ENCODE results near the gene KSR2.

Gene KSR2

DNA sequence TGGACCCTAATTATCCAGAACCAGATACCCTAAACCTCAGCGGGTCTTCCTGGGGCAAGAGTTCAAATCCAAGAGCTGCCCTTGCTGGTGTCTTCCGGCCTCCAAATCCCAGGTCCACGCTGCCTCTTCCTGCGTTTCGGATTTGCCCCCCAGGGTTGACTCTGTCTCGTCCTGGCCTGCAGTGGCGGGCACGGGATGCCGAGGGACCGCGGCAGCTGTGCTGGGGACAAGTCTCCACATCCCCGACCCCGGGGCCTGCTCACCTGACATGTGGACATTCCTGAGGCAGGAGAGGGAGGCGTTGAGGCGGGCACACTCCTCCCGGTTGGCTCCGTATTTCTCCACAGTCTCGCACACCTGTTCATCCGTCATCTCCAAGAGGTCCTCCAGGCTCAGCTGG is 113.6 kb downstream of the KSR2 start:
- no peak for DNase-seq

DNA sequence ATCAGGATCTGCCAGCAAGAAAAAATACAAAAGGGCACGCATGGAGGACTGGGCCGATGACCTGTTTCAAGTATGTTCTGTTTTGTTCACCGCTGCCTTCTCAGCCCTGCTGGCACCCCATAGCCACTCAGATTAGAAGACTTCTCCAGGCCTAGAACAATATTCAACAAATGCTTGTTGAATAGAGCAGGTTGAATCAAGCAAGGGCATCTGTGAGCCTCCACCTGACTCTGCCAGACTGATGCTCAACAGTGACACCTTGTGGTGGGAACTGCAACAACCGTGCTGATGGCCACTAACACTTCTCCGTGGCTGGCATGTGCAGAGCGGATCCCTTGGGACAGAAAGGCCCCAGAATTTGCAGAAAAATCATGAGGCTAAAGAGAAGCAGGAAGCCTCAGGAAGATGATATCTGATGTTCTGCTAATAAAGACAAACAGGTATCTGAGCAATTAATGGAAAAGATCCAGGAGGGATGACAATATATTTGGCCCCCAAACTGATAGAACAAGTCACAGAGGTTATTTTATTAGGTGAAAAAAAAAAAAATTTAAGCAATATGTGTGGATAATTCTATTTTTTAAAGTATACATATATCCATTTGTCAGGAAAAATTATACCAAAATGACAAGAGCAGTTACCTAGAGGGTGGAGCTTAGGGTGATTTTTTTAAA is 114.3 kb downstream of the KSR2 start:
- DNase-seq: peak; percentile 91

DNA sequence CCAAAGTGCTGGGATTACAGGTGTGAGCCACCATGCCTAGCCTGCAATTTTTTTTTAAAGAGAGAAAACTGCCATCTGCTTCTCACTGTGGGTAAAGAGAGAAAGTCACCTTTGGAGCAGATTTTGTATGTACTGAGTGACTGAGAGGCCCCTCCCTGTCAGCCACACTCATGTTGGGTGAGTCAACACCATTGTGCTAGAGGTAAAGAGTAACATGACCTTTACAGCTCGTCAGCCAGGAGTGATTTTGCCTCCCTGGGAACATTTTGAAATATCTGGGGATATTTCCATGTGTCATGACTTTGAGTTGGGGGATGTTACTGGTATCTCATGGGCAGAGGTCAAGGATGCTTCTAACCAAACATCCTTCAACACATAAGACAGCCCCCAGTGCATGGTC is 115.2 kb downstream of the KSR2 start:
- peak; percentile 54 for DNase-seq

DNA sequence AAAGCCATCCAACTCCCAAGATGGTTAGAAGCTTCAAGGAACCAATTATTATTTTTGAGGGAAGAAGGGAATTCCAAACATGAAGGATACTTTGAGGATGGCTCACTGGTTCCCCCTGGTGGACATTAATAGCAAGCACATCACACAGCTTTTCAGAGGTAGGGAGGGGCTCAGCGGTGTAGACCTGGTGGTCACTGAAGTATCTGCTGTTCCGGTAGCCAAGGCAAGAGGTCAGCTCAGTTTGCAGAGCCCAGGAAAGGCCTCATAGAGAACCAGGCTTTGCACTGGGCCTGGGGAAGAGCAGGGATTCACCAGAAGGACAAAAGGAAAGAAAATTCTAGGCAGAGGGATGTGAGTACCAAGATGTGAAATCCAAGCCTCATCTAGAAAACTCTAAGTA is 118.7 kb downstream of the KSR2 start:
- peak; percentile 59 for DNase-seq

DNA sequence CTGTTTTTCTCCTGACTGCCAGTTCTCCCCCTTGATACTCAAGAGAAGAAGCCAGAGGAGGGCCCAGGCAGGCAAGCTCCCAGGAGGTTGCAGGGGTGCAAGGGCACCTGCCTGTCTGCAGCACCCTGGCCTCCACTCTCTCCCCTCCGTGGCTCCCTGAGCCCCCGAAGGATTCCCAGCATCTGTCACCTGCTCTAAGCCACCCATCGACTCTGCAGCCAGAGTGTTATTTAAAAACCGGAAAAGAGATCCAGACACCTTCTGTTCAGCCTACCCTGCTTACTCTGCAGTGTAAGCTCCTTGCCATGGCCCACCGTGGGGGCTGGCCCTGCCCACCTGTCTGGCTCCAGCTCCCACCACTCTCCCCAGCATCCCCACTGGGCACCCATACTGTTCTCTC is 121.4 kb downstream of the KSR2 start:
- peak; percentile 90 for DNase-seq

DNA sequence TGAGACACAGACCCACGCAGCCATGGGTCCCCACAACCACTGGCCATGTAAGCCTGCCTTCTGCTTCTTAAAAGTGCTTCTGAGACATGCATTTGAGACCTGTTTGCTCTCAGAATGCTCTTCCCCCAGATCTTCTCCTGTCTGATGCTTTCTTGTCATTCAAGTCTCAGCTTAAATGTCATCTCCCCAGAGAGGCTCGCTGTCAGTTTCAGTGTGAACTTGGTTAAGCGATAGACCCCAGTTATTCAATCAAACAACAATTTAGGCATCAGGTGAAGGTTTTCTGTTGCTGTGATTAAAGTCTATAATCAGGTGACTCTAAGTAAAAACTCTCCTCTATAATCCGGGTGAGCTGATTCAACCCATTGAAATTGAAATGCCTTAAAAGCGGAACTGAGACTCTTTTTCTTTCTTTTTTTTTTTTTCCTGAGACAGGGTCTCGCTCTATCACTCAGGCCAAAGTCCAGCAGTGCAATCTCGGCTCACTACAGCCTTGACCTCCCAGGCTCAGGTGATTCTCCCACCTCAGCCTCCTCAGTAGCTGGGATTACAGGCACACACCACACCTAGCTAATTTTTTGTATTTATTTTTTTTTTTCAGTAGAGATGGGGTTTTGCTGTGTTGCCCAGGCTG is 123.4 kb downstream of the KSR2 start:
- DNase-seq: no peak

DNA sequence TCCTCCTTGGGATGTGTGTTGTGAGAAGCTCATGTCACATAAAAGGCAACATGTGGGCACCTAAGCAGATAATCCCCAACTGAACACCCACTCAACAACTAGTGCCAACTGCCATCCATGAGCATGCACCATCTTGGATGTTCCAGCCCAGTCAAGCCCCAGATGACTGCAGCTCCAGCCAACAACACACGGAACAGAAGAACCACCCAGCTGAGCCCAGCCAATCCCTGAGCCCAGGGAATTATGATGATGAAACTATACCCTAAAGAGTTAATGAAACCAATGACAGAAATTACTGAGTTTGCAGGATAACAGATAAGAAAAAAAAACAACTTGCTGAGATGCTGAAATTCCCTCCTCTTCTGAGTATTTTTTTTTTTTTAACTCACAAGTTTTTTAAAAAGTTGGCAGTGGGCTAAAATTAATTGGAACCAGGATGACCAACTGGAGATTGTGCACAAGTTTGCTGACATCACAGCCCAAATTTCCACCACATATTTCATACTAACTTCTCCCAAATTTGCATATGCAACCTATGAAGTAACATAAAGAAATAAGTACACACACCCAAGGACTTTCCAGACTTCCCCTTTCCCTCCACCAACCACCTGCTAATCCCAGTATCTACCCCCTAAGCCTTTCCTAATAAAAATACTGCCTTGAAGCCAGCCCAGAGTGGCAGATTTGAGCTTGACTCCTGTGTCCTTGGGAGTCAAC is 124.5 kb downstream of the KSR2 start:
- no peak for DNase-seq

DNA sequence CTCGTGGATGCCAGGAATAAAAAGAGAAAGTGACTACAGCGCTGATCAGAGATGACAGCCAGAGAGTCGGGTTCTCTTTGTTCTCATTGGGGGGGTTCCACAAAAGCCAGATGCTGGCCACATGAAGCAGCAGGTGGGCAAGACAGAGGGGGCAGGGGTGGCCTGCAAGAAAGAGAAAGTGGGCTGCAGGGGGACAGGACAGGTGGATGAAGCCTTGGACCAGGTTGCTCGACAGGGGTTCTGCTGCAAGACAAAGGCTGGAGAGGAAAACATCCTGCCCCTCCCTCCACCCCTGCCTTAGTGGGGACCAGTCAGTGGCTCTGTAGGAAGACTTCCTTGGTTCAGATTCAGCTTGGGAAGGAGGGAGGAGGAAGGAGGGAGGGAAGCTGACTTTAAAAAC is 126.2 kb downstream of the KSR2 start:
- no peak for DNase-seq

DNA sequence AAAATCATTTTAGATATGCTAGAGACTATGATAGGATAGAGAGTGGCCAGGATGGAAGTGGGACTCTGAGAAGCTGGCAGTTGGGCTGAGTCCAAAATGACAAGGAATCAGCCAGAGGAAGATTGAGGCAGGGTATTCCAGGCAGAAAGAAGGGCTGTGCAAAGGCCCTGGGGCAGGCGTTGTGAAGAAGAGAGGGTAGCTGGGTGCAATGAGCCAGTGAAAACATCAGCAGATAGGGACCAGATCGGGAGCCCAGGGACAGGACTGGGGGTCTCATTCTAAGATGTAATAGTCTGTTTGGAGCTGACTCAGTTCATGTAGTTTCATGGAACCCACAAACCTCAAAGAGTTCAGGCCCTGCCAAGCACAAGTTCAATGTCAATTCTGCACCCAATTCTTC is 126.6 kb downstream of the KSR2 start:
- no peak for DNase-seq

DNA sequence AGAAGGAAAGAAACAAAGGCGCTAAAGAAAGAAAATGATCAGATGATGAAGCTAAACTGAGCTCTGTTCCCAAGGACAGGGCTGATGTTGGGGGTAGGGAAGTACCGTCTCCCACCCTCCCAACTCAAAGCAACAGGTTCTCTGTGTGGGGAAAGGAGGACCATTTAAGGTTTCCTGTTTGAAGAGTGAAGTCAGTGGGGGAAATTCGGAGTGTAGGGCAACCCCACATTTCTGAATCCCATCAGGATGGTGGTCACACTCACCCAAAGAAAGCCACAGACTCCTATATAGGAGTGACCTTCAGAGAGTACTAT is 131.1 kb downstream of the KSR2 start:
- DNase-seq: no peak

DNA sequence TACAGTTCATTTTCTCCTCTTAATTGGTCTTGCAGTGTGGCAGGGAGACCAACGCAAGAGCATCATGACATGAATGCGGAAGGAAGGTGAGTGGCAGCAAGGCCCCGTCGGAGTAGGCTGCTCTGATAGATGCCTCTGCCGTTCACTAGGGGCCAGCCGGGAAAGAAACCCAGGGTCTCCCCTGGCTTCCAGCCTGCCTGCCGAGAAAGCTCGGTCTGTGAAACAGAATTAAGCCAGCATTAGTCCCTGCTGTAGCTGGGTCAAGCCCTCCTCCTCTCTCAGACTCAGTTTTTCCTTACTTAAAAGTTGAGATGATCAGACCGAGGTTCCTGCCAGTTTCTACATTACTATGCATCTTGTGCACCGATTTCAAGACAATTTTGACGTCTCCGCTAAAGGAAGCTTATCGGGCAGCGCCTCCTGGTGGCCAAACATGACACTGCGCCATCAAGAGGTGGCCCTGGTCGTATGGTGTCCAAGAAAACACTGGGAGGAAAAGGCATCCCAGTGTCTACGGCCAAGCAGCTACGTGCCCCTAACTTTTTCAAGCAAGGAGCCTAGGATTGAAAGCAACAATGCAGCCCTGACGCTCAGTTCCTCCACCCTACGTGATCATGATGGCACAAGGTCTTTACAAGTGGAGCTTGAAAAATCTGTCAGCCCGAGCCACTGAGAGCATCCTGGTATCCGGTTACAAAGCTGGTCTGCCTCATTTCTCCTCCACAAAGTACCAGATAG is 131.6 kb downstream of the KSR2 start:
- peak; percentile 82 for DNase-seq

DNA sequence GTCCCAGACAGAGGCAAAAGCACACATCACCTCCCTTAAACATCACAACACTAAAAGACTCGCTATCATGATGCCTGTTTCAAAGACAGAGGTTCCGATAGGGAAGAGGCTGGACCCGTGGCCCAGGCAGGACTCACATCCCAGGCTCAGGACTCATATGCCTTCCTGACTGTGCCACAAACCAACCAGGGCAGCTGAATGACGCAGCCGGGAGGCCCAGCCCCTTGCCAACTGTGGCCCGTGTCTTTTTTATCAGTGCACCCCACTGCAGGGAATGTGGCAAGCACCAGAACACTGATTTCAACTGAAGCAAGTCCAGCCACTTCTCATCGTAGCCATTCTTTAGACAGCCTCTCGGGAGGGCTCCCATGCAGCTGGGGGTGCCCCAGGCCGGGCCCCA is 132.3 kb downstream of the KSR2 start:
- DNase-seq: no peak

DNA sequence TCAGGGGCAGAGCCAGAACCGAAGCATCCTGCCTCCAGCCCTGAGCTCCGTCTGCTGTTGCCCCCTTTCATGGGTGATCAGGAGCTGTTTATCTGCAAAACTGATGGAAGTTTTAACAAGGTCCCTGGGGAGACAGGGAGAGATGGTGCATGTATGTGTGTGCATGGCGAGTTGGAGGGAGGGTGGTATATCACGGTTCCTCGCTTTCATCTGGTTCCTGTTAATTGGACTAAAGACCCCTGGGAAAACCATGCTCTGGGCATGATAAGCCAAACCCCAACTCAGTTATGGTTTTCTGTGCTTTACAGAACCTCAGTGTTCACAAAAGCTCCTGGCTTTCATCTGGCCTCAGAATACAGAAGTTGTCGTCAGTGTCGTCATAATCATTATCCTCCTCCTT is 133.6 kb downstream of the KSR2 start:
- no peak for DNase-seq

DNA sequence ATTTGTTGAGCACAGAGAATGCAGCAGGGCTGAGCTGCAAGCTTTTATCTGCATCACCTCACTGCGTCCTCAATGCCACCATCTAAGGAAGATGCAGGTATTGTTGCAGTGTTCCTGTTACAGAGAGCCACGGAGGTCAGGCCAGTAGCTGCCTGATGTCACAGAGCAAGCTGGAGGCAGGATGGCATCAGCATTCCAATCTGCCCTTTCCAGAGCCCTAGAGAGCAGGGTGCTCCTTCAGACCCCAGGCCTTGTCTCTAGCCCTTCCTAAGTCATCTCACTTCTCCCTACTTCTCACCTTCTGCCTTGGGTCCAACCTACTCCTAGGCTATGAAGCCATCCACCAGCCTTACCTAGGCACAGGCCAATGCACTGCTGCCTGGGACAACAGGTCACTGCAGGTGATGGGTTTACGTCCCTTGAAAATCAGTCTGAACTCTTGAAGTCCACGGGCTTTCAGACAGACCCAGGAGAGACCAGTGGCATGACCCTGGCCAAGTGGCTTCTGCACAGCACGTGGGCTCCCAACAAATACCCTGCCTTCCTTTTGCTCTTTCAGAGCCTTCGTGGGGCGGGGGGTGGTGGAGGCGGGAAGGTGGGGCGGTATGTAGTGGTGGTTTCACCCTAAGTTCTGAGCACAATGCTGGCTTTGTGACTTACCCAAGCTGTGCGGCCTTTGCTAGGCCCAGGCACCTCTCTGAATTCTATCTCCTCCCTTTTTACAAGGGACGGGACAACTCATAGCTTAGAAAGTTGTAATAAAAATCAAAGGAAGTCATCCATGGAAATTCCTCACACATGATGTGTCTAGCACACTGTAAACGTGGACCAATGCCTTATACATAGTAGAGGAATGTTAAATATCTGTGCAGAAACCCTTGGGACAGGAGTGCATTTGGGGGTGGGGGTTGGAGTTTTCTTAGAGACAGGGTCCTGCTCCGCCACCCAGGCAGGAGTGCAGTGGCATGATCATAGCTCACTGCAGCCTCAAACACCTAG is 136.0 kb downstream of the KSR2 start:
- DNase-seq: no peak

DNA sequence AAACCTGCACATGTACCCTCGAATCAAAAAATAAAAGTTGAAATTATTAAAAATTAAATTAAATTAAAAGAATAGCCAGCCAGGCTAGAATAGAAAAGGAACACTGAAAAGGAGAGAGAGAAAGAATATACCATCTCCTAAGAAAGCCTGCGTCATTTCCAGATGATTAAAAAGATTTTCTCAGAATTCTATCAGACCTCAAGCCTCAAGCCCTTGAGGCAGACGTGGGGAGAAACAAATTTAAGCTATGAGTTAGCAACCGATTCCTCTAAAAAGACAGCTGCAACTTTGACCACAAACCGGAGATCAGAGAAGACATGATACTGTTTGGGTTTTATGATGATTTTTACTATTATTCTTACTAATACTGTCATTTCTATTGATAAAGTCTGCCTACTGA is 138.3 kb downstream of the KSR2 start:
- no peak for DNase-seq

DNA sequence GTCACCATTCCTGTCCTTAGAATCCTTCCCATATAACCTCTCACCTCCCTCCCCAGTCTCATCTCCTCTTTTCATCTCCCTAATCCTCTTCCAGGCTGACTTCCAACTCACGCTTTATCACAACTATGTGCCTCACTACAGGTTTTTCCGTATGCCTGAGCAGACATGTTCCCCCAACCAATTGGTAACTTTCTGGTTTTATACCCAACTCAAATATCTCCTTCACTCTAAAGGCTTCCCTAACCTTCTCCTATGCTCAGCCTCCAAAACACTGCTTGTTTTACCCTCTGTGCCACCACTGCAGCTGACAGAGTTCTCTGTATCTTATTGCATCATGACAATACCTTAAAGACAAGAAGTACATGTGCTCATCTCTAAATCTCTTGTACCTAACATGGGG is 139.7 kb downstream of the KSR2 start:
- DNase-seq: no peak

DNA sequence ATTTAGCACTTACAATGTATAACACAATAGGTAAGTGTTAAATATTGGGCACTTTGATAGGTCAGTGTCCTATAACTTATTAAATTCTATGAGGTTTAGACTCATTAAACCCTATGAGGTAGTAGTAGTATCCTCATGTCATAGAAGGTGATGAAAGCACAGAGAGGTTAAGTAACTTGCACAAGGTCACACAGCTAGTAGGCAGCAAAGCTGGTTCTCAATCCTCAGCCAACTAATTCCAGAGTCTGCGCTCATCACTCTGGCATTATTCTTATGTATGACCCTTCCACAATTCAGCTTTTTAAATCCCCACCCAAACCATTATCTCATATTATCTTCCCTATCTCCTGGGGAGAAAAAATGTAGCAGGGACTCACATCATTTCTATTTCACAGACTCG is 141.1 kb downstream of the KSR2 start:
- DNase-seq: no peak

DNA sequence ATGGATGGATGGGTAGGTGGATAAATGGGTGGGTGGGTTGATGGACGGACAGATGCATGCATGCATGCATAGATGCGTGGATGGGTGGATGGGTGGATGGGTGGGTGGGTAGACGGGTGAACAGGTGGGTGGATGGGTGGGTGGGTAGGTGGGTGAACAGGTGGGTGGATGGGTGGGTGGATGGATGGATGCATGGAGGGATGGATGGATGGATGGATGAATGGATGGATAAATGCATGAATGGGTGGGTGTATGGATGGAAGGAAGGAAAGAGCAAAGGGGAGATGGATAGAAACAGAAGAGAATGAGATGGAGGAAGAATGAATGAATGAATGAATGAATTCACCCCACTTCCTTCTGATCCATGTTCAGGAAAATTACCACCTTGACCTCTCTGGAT is 143.0 kb downstream of the KSR2 start:
- no peak for DNase-seq

DNA sequence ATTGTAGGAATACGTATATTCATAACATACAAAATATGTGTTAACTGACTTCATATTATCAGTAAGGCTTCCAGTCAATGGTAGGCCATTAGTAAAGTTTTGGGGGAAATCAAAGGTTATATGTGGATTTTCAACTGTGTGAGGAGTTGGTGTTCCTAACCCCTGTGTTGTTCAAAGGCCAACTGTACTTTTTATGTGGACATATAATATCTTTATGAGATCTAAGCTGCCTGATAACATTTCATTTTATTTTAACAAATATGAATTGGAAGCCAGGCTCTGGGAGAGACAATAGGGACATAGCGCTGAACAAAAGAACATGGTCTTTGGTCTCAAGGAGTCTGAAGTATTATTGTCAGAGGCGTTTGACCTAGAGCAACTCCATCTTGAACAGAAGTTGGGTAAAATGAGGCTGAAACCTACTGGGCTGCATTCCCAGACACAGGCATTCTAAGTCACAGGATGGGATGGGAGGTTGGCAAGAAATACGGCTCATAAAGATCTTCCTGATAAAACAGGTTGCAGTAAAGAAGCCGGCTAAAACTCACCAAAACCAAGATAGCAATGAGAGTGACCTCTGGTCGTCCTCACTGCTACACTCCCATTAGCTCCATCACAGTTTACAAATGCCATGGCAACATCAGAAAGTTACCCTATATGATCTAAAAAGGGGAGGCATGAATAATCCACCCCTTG is 147.2 kb downstream of the KSR2 start:
- no peak for DNase-seq

DNA sequence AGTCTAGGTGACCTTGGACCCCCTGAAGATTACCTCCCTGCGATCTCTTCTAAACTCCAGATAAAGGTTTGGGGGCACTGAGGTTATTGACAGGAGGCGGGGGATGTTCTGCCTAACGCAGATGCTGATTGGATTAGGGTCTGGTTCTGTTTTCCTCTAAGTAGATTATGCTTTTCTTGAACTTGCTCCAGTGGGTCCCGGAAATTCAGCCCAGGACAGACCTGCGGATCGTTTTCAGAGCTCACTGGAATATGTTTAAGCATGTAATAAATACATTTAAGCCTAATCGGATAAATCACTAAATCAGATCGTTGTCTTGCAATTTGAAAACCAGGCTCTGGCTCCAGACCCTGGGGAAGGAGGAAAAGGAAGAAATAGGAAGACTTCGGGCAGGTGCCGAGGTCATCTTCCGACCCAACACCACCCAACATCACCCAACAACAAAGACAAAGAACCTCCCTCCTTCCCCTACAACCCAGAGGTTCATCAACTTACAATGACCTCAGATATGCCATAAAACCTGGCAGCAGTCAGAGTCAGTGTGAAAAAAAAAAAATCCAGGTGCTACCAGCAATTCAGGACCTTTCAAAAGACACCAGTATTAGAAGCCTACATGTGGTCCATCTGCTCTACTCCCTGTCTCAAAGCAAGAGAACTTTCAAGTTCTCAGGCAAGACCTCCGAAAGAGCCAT is 148.4 kb downstream of the KSR2 start:
- DNase-seq: no peak

DNA sequence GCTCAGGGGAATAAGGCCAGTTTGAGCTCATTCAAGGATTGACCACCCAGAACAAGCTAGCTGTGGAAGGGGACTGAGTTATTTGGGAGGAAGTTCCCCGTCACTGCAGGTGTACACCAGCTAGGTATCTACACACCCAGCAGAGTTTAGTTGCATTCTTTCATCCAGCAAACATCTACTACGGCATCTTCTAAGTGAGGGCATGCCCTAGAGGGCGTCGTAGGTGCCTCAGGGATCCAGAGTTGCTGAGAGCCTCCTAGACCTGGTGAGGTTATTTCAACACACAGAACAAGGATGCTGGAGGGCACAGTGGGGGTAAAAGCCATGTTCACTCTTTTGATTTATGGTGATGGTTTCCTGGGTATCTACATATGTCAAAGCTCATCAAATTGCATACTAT is 149.6 kb downstream of the KSR2 start:
- no peak for DNase-seq
